MCF 10A (cell line): ENCODE data around the gene TRMT1L. TPM values are rescaled to one million over a fixed set of nuclear protein-coding genes. Genes with fewer than 3 reads are reported as not detected.

ENCODE experiments used
- BruUV-seq: library from RNA; stranded (reverse); fragments of 400-500 nt; replicated peaks from 2 replicates; lab custom pipeline; 2021; lab: Mats Ljungman, UMichigan
- CTCF ChIA-PET: fragments of 300-600 bp; sonication (Branson Sonifier 250); formaldehyde crosslinking; extraction: SDS; loops from one replicate; lab custom pipeline; 2021; ENCODE audit warnings: antibody characterized with exemption, inconsistent platforms; lab: Yijun Ruan, JAX
- POLR2A ChIA-PET: fragments of 300-600, 350-650 bp; sonication (Branson Sonifier 250); formaldehyde crosslinking; extraction: SDS; loops from one replicate; lab custom pipeline; 2020; ENCODE audit warnings: antibody characterized with exemption, inconsistent platforms; lab: Yijun Ruan, JAX
- DNase-seq: peaks from one replicate; pipeline ENCODE4 v3.0.0-alpha.2; 2018; ENCODE audit not compliant: unreplicated experiment
- H3K27ac Mint-ChIP-seq: one replicate; pipeline ENCODE4 v1.8.0; 2022; ENCODE audit warnings: mild to moderate bottlenecking, low read depth, mixed read lengths; ENCODE audit not compliant: unreplicated experiment
- H3K27me3 Mint-ChIP-seq: one replicate; pipeline ENCODE4 v1.8.0; 2022; ENCODE audit warnings: mixed read lengths; ENCODE audit not compliant: insufficient read depth, unreplicated experiment
- H3K36me3 Mint-ChIP-seq: one replicate; pipeline ENCODE4 v1.8.0; 2022; ENCODE audit warnings: mild to moderate bottlenecking, moderate library complexity, mixed read lengths; ENCODE audit not compliant: insufficient read depth, unreplicated experiment
- H3K4me1 Mint-ChIP-seq: one replicate; pipeline ENCODE4 v1.8.0; 2022; ENCODE audit warnings: mixed read lengths; ENCODE audit not compliant: insufficient read depth, unreplicated experiment
- H3K4me3 Mint-ChIP-seq: one replicate; pipeline ENCODE4 v1.8.0; 2022; ENCODE audit warnings: mild to moderate bottlenecking, moderate library complexity, mixed read lengths; ENCODE audit not compliant: unreplicated experiment
- H3K9me3 Mint-ChIP-seq: one replicate; pipeline ENCODE4 v1.8.0; 2022; ENCODE audit warnings: mixed read lengths; ENCODE audit not compliant: unreplicated experiment
- CTCF ChIP-seq: fragments of 200-600 bp; IDR thresholded peaks from one replicate; pipeline ENCODE4 v1.8.0; 2022; ENCODE audit warnings: antibody characterized with exemption, mild to moderate bottlenecking; ENCODE audit not compliant: unreplicated experiment
- intact Hi-C: fragments of 100-400 bp; cut with micrococcal nuclease; formaldehyde crosslinking; loops from 2 replicates; pipeline ENCODE4 v1.14.1; 2022
- total RNA-seq: library from RNA; stranded (reverse); gene quantifications from 2 replicates; pipeline ENCODE4 v1.2.3, GENCODE V29; 2022

TRMT1L gene
- total RNA-seq, 1 experiment from 2014 or later: 23.4 TPM

- peaks cover 5% of the 10 kb centered on the region for H3K36me3 Mint-ChIP-seq
- H3K9me3 Mint-ChIP-seq: no peaks in the 10 kb centered on the region
- no peaks in the 10 kb centered on the region for H3K4me1 Mint-ChIP-seq
- POLR2A ChIA-PET: interaction anchor here (1.2 kb wide), 1 partner anchor 10 kb away, joined by 4 read pairs; no protein-coding TSS in a partner anchor
- H3K27me3 Mint-ChIP-seq: no peaks in the 10 kb centered on the region
- no peak overlapping the region for H3K4me3 Mint-ChIP-seq
- no peak for TF ChIP-seq CTCF
- DNase-seq: no peak
- intact Hi-C loops: no loop called here
- CTCF ChIA-PET: interaction anchor here (0.5 kb wide), 1 partner anchor 19 kb away, joined by 3 read pairs; no protein-coding TSS in a partner anchor
- no peak overlapping the region for H3K27ac Mint-ChIP-seq
- no TSS peak for BruUV-seq
Observed at GRCh38 chr1:185087101-185087500, 69.7 kb downstream of the TRMT1L start.

GRCh38 chr1:185083818-185084217, 72.9 kb downstream of the TRMT1L start:
- H3K9me3 Mint-ChIP-seq: no peaks in the 10 kb centered on the region
- no peak overlapping the region for H3K4me3 Mint-ChIP-seq
- DNase-seq: no peak
- H3K4me1 Mint-ChIP-seq: no peaks in the 10 kb centered on the region
- POLR2A ChIA-PET: interaction anchor here (0.6 to 0.9 kb wide), 2 partner anchors 28 to 100 kb away, joined by 3 read pairs; no protein-coding TSS in a partner anchor
- TF ChIP-seq CTCF: no peak
- CTCF ChIA-PET: interaction anchor here (0.6 kb wide), 3 partner anchors 20 to 664 kb away, joined by 3 to 4 read pairs (median 4); no protein-coding TSS in a partner anchor
- no peak overlapping the region for H3K27ac Mint-ChIP-seq
- no TSS peak for BruUV-seq
- intact Hi-C loops: no loop called here
- no peaks in the 10 kb centered on the region for H3K27me3 Mint-ChIP-seq
- no peaks in the 10 kb centered on the region for H3K36me3 Mint-ChIP-seq

GRCh38 chr1:185080422-185080821, 76.3 kb downstream of the TRMT1L start:
- BruUV-seq: no TSS peak
- Mint-ChIP-seq H3K27me3 (no peaks in the 10 kb centered on the region), H3K27ac (no peak overlapping the region), H3K36me3 (no peaks in the 10 kb centered on the region), H3K4me3 (no peak overlapping the region), H3K9me3 (no peaks in the 10 kb centered on the region), H3K4me1 (no peaks in the 10 kb centered on the region)
- intact Hi-C loops: no loop called here
- TF ChIP-seq CTCF: no peak
- no peak for DNase-seq
- POLR2A ChIA-PET: no interaction called here
- CTCF ChIA-PET: interaction anchor here (0.8 kb wide), 1 partner anchor 9 kb away, joined by 3 read pairs; no protein-coding TSS in a partner anchor

GRCh38 chr1:185077374-185077773, 79.4 kb downstream of the TRMT1L start:
- Mint-ChIP-seq H3K36me3 (peaks cover 5% of the 10 kb centered on the region), H3K9me3 (no peaks in the 10 kb centered on the region), H3K4me1 (no peaks in the 10 kb centered on the region), H3K27ac (no peak overlapping the region), H3K4me3 (no peak overlapping the region), H3K27me3 (no peaks in the 10 kb centered on the region)
- no peak for DNase-seq
- no TSS peak for BruUV-seq
- TF ChIP-seq CTCF: no peak
- intact Hi-C loops: no loop called here
- CTCF ChIA-PET: interaction anchor here (1.8 kb wide), 1 partner anchor 31 kb away, joined by 3 read pairs; no protein-coding TSS in a partner anchor
- POLR2A ChIA-PET: interaction anchor here (0.7 to 1.3 kb wide), 5 partner anchors 9 to 268 kb away, joined by 3 to 4 read pairs (median 3); no protein-coding TSS in a partner anchor
